Right lobe of liver (tissue), 4 donors: ENCODE data around the gene TRPC4AP.

Experiments used
- POLR2A ChIP-seq: fragments of 450-650 bp; IDR thresholded peaks from one replicate; pipeline ENCODE4 v1.6.1; 2017; ENCODE audit warnings: antibody characterized with exemption, mild to moderate bottlenecking
- TF ChIP-seq, protein P1 (sequence below), 4 donors: fragments of 200-600 bp in 3 of 4; fragments of 450-650 bp in 1 of 4; IDR thresholded peaks; one replicate each; pipeline versions ENCODE4 v1.5.1 to v1.8.0; 2016 to 2022; ENCODE audit warnings: antibody characterized with exemption in 4 of 4, mild to moderate bottlenecking in 2 of 4
- donor health status: DM: no; HTN: no; CAD: no.
- donor health status: DM: no; HTN: no; CAD: no.
- donor health status: DM: no; HTN: yes; CAD: no.

DNA sequence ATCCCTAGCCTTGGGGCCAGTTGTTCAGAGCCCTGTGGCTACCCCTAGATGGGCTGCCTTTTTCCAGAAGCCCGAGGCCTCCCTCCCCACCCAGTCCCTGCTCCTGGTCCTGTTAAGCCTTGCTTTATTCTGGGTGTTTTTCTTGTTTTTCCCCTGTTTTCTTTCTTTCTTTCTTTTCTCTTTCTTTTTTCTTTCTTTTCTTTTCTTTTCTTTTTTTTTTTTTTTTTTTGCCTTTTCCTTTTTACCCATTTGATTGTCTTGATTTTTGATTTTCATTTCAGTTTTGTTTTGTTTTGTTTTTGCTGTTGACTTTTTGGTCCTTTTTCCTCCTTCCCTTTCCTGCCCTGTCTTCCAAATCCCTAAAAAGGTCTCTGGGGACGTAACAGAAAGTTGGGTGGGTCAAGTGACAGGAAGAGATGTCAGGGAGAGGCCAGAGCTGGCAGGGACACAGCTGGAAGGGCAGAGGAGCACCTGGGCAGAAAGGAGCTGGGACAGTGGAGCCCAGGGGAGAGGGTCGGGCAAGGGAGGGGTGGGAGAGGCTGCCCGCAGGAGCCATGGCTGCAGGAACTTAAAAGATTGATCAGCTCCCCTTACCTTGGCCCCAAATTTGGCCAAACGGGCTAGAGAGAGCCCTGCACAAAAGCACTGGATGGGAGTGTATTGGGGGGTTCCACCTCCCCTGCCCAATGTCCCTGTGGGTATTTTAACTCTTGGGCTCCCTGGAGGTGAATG is 109.4 kb downstream of the TRPC4AP start:
- TF ChIP-seq, protein P1, sequence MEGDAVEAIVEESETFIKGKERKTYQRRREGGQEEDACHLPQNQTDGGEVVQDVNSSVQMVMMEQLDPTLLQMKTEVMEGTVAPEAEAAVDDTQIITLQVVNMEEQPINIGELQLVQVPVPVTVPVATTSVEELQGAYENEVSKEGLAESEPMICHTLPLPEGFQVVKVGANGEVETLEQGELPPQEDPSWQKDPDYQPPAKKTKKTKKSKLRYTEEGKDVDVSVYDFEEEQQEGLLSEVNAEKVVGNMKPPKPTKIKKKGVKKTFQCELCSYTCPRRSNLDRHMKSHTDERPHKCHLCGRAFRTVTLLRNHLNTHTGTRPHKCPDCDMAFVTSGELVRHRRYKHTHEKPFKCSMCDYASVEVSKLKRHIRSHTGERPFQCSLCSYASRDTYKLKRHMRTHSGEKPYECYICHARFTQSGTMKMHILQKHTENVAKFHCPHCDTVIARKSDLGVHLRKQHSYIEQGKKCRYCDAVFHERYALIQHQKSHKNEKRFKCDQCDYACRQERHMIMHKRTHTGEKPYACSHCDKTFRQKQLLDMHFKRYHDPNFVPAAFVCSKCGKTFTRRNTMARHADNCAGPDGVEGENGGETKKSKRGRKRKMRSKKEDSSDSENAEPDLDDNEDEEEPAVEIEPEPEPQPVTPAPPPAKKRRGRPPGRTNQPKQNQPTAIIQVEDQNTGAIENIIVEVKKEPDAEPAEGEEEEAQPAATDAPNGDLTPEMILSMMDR (IDR thresholded peaks at IDR 0.05), result no peak
- no peak for TF ChIP-seq POLR2A
